NCI-H1105 treated with DMSO at 0.1 percent for 48 hours (cell line): ENCODE data around the gene TMEM229B.

Experiments used
- DNase-seq: peaks from one replicate; lab custom pipeline; 2025; lab: John Stamatoyannopoulos, UW

The TMEM229B gene

GRCh38 chr14:67487937-67488893 lies at the start of gene TMEM229B:
Gene TMEM229B, minus strand, starts transcription at chr14:67488721. Its CDS starts 14,798 bp downstream, at chr14:67473923.
- DNase-seq, result no peak

- no peak for DNase-seq
Observed at GRCh38 chr14:67537736-67538135, 49.2 kb upstream of the TMEM229B start.

DNA sequence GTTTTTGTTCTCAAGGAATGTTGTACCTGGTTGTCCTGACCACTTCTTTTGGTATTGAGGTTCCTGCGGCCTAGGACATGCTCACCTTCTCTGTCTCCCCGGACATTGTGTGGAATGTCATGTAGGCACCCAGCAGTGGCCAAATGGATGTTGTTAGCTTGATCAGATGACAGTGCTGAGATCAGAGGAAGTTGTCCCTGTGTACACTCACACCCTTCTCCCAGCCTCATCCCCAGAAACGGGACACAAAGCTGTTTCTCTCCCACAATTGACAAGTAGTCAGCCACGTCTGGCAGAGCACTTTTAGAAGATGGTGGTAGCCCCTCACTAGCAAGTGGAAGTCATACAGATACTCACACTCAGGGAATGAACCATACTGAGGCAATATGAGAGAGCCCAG lies 47.6 kb upstream of the TMEM229B start:
- DNase-seq, result no peak

- no peak for DNase-seq
Observed at GRCh38 chr14:67533754-67534085, 45.2 kb upstream of the TMEM229B start.

DNA sequence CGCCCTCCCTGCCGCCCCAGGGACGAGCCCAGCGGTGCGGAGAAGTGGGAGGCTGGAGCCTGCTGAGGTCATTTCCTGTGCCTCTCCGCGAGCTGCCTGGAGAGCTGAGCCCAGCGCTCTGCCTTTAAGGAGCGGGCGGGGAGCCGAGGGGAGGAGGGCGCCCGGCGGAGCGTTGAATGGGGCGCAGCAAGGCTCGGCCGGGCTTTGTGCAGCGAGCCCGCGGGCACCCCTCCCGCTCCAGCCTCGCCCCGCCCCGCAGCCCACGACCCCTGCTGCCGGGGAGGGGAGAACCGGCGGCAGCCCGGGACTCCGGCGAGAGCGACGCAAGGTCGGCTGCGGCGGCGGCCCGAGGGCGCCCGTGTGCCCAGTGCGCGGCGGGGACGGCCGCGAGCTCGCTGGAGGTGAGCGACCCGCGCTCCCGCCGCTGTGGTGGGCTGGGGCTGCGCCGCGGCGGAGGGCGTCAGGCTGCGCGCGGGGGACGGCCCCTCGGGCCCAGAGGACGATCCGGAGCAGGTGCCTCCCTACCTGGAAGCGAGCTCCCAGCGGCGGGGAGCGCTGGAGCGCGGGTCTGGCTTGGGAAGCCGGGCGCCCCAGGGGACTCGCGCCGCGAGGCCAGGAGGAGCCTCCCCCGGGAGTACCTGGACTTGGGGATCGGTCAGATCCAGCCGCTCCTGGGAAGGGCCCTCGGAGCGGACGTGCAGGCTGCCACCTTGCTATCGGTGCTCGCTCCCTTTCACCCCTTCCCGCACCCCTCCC lies 44.7 kb upstream of the TMEM229B start, which contains the start of gene PLEKHH1:
TSS of gene PLEKHH1 (plus strand) at position 293 of the 756 bp plus-strand sequence. CDS start 8,578 bp downstream, outside the sequence.
- peak; percentile 63 for DNase-seq

- DNase-seq, result no peak
Observed at GRCh38 chr14:67532606-67532997, 44.1 kb upstream of the TMEM229B start.

DNA sequence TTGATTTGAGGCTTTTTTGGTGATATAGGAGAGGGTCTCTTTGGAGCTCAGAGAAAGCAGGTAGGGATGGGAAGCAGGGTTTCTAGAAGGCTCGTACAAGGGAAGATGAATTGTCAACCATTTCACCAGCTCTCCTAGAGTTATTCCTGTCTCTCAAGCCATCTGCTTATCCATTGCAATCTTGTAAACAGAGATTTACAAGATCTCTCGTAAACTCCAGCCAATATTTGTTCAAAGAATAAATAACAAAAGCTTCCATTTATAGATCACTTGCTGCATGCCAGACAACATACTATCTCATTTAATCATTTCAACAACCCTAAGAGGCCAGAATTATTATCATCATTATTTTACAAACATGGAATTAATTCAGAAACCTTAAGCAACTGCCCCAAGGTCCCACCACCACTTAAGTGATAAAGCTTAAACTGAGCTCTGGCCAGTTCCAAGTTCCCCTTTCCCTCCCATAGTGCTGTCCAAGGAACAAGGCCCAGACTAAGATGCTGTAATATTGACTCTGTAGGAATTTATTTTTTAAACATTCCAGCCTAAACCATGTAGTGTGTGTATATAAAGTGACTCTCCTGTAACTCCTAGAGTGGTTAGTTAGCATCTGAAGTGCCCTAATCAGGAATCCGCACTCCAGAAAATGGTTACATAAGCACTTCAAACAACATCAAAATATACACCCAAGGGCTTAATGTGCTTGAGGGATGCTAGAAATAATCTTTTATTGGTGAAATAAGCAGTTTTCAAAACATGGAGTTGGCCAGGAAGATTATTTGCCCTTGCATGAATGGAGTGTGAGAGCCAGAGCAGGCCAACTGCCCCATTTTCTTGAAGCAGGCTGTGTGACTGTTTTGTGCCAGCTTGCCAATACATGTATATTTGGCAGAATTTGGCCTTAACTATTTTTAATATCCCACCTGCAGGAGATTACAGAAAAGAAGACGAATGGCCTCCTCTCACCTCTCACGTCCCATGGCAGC lies 41.7 kb upstream of the TMEM229B start:
- DNase-seq, result no peak

DNA sequence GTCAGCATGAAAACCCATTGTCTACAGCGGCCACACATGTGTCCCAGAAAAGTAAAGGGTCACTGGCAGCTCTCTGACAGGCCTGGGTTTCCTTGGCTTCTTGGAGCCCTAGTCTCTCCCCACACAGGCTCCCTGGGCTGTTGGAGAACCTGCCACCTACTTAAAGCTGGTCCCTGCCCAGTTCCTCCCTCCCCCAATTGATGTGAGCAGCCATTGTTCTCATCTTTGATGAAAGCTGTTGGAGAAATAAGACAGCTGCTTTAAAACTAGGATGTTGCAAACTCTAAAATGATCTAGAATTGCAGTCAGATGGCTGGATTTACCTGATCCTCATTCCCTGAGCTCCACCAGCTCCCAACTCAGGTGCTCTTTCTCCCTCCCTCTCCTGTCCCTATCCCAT lies 39.8 kb upstream of the TMEM229B start:
- no peak for DNase-seq

- no peak for DNase-seq
Observed at GRCh38 chr14:67527756-67528155, 39.2 kb upstream of the TMEM229B start.

GRCh38 chr14:67526676-67527459 lies 38.3 kb upstream of the TMEM229B start:
- peak; percentile 66 for DNase-seq

DNA sequence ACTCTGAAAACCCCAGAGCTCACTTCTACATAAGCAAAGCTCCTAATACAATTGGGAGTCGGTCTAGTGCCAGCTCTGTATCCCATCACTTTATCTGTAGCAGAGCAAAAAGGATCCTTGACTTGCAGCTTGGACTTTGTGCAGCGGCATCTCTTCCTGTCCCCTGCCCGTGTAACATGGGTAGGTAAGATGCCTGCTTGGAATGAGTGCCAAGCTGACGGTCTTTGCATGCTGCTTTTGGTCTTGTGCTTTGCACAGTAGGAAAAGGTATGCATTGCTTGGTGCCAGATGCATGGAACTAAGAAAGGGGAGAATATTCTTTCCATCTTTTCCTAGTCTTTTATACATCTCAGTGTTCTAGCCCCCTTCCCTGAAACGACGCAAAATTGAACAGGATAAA lies 37.7 kb upstream of the TMEM229B start:
- no peak for DNase-seq

DNA sequence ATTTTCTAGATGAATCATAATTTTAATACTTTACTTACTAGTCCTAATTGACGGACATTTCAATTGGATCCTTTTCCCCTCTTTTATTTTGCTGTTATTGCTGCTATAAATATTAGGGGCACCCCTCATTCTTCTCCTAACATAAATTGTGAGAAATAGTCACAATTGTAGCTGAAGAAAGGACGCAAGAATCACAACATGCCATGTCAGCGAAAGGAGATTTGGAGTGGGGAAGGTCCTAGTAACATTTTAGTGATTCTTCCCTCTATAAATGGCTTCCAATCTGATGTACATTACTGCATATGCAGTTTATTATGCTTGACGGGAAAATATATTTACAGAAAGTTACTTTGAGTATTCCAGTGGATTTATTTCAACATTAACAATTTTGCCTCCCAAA lies 36.9 kb upstream of the TMEM229B start:
- DNase-seq, result no peak

DNA sequence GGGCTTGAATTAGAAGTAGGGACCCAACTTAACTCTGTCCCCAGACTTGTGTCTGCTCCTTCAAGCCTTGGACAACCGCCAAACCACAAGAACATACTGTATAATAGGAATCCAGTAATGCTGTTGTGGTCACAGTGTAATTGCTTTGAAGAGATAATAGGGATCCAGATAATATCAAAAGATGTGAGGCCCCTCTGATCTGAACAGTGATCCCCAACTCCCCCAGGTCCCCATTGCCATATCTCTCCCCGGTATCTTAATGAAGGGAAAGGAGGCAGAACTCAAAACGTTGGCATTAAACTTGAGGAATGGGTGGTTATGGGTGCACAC lies 36.1 kb upstream of the TMEM229B start:
- peak; percentile 28 for DNase-seq

- no peak for DNase-seq
Observed at GRCh38 chr14:67523764-67524633, 35.5 kb upstream of the TMEM229B start.

DNA sequence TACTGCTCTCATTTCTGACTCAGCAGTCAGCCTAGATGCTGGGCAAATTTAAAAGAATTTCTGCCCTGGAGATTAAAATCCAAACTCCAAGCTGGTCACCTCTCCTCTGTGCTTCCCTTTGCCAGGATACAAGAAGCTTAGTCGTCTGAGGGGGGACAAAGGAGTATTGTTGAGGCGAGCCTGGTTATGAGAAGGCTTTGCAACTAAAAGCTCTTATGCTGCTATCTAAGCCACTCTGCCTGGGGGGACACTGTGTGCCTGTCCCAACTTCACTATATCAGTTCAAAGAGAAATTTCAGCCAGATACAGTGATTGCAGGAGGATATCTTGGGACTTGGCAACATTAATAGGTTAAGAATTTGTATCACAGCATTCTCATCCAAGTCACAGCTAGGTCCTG lies 33.7 kb upstream of the TMEM229B start:
- DNase-seq, result no peak

- DNase-seq, result no peak
Observed at GRCh38 chr14:67520482-67520881, 32.0 kb upstream of the TMEM229B start.

DNA sequence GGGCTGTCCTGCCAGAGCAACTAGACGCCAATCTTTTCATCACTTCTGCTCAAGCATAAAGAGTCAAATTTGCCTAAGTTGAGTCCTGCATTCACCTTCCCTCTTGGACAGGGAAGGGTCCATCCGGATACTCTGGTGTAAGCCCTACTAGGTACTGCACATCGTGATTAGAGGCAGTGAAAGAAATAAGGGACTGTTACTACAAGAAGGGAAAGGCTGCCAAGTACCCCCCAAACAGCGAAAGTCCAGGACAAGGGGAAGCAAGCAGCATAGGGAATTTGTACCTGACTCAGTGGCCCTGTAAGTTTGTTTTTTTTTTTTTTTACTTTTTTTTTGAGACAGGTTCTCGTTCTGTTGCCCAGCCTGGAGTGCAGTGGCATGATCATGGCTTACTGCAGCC lies 30.9 kb upstream of the TMEM229B start:
- DNase-seq, result no peak

GRCh38 chr14:67517083-67517482 lies 28.6 kb upstream of the TMEM229B start:
- DNase-seq, result no peak

- no peak for DNase-seq
Observed at GRCh38 chr14:67516676-67517075, 28.2 kb upstream of the TMEM229B start.
